Left lobe of liver (tissue), 2 donors: Measurements from ENCODE around the gene SCN5A. TPM values are rescaled to one million over a fixed set of nuclear protein-coding genes. Genes with fewer than 3 reads are reported as not detected.

ENCODE experiments used
- ATAC-seq: fragments of 200-7000 bp; cut with Tn5 transposase; one replicate; pipeline ENCODE4 v1.9.1; 2020; ENCODE audit warnings: mild to moderate bottlenecking, moderate library complexity
- DNase-seq: peaks from one replicate; pipeline ENCODE4 v3.0.0-alpha.2; 2020; ENCODE audit warnings: low spot score
- total RNA-seq: library from RNA; stranded (reverse); gene quantifications from one replicate; pipeline ENCODE4 v1.2.1, GENCODE V29; 2021
- donor health status: DM: no; HTN: no; CAD: no; lungs with moderate emphysema.
- donor health status: DM: no; HTN: yes; CAD: no.

The SCN5A gene
- total RNA-seq, 1 donor from 2014 or later = 0.05 TPM

GRCh38 chr3:38511546-38511945, 137.9 kb downstream of the SCN5A start:
- no peak for ATAC-seq
- no peak for DNase-seq

- ATAC-seq (no peak), DNase-seq (no peak)
Measured at GRCh38 chr3:38510631-38511030, 138.9 kb downstream of the SCN5A start.

- no peak for ATAC-seq
- no peak for DNase-seq
Measured at GRCh38 chr3:38509732-38510131, 139.8 kb downstream of the SCN5A start.

DNA sequence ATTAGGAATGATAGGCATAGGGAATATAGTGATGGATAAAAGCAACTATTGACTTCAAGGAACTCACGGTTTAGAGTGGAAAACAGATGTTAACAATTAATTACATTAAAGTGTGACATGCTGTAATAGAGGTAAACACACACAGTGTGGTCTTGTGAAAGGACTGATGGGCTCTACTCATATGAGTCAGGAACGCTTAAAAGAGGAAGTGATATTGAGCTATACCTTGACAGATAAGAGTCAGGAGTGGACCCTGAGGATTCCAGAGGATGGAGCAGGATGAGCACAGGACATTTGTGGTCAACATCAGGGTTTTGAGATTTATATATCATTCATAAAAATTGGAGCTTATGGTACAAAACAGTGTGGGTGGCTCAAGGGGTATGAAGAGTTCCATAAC, 142.4 kb downstream of the SCN5A start:
- ATAC-seq = no peak

GRCh38 chr3:38500688-38501417, 148.6 kb downstream of the SCN5A start:
- DNase-seq (no peak), ATAC-seq (no peak)

More for the DNA sequence above, 142.4 kb downstream of the SCN5A start:
- no peak for DNase-seq

Other genes with a start within 250 kb of the SCN5A start
- 6.7 TPM for gene ACVR2B, start 195.8 kb downstream of the SCN5A start, total RNA-seq
- 3.7 TPM for gene EXOG, start 153.3 kb downstream of the SCN5A start, total RNA-seq
- gene SCN10A, start 166.5 kb upstream of the SCN5A start, total RNA-seq = not detected